Measurements from ENCODE around the gene CHCT1. TPM values are rescaled to one million over a fixed set of nuclear protein-coding genes. Genes with fewer than 3 reads are reported as not detected.
"Not testable (repeated sequence)": the region's sequence is repeated elsewhere in the genome, so short reads cannot be mapped to it uniquely, and the experiment has no call there.

CHCT1 gene
- total and polyA plus RNA-seq, 8 donors: 0.45 TPM; not detected in 7

- ATAC-seq: peak; percentile 98
- peak overlapping the region in 1 of 2 donors; percentile 62 for H3K27ac ChIP-seq
- DNase-seq: peak; percentile 63 to 95 (median 69)
These were observed 772 bp upstream of the CHCT1 start for GRCh38 chr17:60421273-60422161.

DNA sequence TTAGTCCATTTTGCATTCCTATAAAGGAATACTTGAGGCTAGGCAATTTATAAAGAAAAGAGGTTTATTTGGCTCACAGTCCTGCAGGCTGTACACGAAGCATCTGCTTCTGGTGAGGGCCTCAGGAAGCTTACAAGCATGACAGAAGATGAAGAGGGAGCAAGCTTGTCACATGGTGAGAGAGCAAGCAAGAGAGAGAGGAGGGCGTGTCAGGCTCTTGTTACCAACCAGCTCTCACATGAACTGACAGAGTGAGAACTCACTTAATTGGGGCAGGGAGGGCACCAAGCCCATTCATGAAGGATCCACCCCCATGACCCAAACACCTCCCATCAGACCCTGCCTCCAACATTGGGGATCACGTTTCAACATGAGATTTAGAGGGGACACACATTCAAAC is 1.6 kb downstream of the CHCT1 start:
- Histone ChIP-seq H3K36me3 (no peaks in the 10 kb centered on the region), H3K4me3 (no peak overlapping the region), H3K27ac (no peak overlapping the region), H3K27me3 (no peaks in the 10 kb centered on the region), H3K9me3 (no peaks in the 10 kb centered on the region), H3K4me1 (peaks cover 0 to 14% of the 10 kb centered on the region in 2 donors)
- ATAC-seq (no peak), DNase-seq (no peak)
- intact Hi-C loops (cut with DNase I): no loop called here
- TF ChIP-seq CTCF (IDR thresholded peaks at IDR 0.05): no peak

More at GRCh38 chr17:60421273-60422161, 772 bp upstream of the CHCT1 start:
- intact Hi-C loops (cut with DNase I): no loop called here
- H3K27me3 ChIP-seq: no peaks in the 10 kb centered on the region
- TF ChIP-seq CTCF (IDR thresholded peaks at IDR 0.05): peak; percentile 90 to 98
- no peaks in the 10 kb centered on the region for H3K9me3 ChIP-seq
- H3K36me3 ChIP-seq: no peaks in the 10 kb centered on the region
- peaks cover 0 to 14% of the 10 kb centered on the region in 2 donors for H3K4me1 ChIP-seq
- peak overlapping the region; percentile 45 to 52 for H3K4me3 ChIP-seq

- no peak for TF ChIP-seq CTCF (IDR thresholded peaks at IDR 0.05)
- Histone ChIP-seq H3K27ac (no peak overlapping the region), H3K4me1 (peaks cover 0 to 13% of the 10 kb centered on the region in 2 donors), H3K36me3 (no peaks in the 10 kb centered on the region), H3K4me3 (no peak overlapping the region), H3K9me3 (no peaks in the 10 kb centered on the region), H3K27me3 (no peaks in the 10 kb centered on the region)
- intact Hi-C loops (cut with DNase I): no loop called here
- ATAC-seq: no peak
- no peak for DNase-seq
These were observed 3.3 kb downstream of the CHCT1 start for GRCh38 chr17:60425626-60426025.

- H3K4me1 ChIP-seq: peaks cover 0 to 6% of the 10 kb centered on the region in 2 donors
- TF ChIP-seq CTCF (IDR thresholded peaks at IDR 0.05): no peak
- no peaks in the 10 kb centered on the region for H3K9me3 ChIP-seq
- H3K4me3 ChIP-seq: no peak overlapping the region
- no peaks in the 10 kb centered on the region for H3K36me3 ChIP-seq
- no peaks in the 10 kb centered on the region for H3K27me3 ChIP-seq
- DNase-seq (peak in 1 of 4 donors; percentile 78), ATAC-seq (no peak)
- intact Hi-C loops (cut with DNase I): no loop called here
- no peak overlapping the region for H3K27ac ChIP-seq
These were observed 4.3 kb downstream of the CHCT1 start for GRCh38 chr17:60426596-60426995.

DNA sequence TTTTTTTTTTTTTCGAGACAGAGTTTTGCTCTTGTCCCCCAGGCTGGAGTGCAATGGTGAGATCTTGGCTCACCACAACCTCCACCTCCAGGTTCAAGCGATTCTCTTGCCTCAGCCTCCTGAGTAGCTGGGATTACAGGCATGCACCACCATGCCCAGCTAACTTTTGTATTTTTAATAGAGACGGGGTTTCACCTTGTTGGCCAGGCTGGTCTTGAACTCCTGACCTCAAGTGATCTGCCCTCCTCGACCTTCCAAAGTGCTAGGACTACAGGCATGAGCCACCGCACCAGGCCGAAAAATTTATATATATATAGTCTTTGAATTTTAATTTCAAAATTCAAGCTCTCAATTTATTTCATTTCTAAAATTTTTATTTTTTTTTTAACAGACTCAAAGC is 6.2 kb downstream of the CHCT1 start:
- ATAC-seq; DNase-seq; H3K27me3 ChIP-seq; H3K4me3 ChIP-seq; intact Hi-C loops (cut with DNase I); H3K36me3 ChIP-seq; H3K9me3 ChIP-seq; H3K27ac ChIP-seq; H3K4me1 ChIP-seq: not testable (repeated sequence)

DNA sequence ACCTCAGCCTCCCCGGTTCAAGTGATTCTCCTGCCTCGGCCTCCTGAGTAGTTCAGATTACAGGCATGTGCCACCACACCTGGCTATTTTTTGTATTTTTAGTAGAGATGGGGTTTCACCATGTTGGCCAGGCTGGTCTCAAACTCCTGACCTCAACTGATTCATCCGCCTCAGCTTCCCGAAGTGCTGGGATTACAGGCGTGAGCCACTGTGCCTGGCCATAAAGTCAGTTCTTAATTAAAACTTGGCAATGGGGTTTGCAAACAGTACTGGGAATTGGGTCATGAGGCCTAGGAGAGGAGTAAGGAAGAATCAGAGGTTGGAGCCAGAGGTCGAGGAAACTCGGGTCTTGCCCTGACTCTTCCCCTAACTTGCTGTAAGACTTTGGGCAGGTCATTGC is 8.3 kb downstream of the CHCT1 start:
- H3K4me1 ChIP-seq; H3K27me3 ChIP-seq; H3K27ac ChIP-seq; H3K36me3 ChIP-seq; ATAC-seq; intact Hi-C loops (cut with DNase I); H3K9me3 ChIP-seq; DNase-seq; H3K4me3 ChIP-seq: not testable (repeated sequence)

- DNase-seq; H3K36me3 ChIP-seq; H3K4me3 ChIP-seq; ATAC-seq; H3K27me3 ChIP-seq; H3K9me3 ChIP-seq; intact Hi-C loops (cut with DNase I); H3K27ac ChIP-seq: not testable (repeated sequence)
- peaks cover 0 to 14% of the 10 kb centered on the region in 2 donors for H3K4me1 ChIP-seq
These were observed 11.0 kb downstream of the CHCT1 start for GRCh38 chr17:60433021-60433997.

Data from left lung (tissue), 10 donors.